Breast epithelium (tissue), 3 donors: ENCODE data around the gene LRRK1.

Experiments used
- POLR2A ChIP-seq: fragments of 450-650 bp; IDR thresholded peaks from one replicate; pipeline ENCODE4 v1.6.1; 2016; ENCODE audit warnings: antibody characterized with exemption, mild to moderate bottlenecking, moderate library complexity
- POLR2AphosphoS5 ChIP-seq, 3 donors: sonication (generic); formaldehyde crosslinking; IDR thresholded peaks; one replicate each; pipeline ENCODE4 v1.6.1; 2017; ENCODE audit warnings: antibody characterized with exemption in 3 of 3
- TF ChIP-seq, protein P1 (sequence below), 3 donors: fragments of 450-650 bp; IDR thresholded peaks; one replicate each; pipeline ENCODE4 v1.5.1; 2016 to 2017; ENCODE audit warnings: antibody characterized with exemption in 3 of 3, mild to moderate bottlenecking in 3 of 3, moderate library complexity in 3 of 3

DNA sequence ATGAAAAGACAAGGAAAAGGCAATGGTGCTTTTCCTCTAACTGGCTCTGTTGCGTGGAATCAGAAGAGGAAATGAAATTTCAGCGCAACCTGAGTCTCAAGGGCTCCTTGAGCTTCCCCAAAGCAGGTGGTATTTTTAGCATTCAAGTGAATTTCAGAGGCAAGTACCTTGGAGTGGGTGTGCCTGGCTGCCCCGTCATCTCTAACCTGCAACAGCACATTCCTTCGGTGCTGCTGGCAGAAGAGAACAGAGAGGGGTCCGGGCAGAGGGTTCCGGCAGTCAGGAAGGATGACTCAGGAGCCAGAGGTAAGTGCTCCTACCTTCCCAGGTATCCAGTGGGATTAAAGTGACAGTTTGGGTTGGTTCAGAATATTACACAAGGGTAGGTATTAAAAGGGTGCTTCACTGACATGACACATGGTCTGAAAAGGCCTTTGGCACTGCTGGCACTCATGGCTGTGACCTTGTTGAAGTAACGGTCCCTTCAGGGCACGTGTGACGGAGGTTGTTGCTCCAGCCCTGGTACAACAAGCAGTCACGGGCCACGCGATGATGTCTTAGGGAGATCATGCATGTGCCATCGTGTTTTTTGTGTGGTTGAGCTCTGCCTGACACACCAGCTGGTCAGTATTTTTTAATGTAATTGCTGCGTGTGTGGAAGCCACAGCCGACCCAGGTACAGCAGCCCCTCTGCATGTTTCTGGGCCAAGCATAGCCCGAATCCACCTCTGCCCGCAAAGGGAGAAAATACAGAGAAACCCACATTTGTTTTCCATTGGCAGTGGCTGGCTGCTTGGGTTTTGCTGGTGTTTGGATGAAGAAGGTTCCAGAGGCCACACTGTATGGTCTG lies 75.7 kb downstream of the LRRK1 start:
- TF ChIP-seq, protein P1, sequence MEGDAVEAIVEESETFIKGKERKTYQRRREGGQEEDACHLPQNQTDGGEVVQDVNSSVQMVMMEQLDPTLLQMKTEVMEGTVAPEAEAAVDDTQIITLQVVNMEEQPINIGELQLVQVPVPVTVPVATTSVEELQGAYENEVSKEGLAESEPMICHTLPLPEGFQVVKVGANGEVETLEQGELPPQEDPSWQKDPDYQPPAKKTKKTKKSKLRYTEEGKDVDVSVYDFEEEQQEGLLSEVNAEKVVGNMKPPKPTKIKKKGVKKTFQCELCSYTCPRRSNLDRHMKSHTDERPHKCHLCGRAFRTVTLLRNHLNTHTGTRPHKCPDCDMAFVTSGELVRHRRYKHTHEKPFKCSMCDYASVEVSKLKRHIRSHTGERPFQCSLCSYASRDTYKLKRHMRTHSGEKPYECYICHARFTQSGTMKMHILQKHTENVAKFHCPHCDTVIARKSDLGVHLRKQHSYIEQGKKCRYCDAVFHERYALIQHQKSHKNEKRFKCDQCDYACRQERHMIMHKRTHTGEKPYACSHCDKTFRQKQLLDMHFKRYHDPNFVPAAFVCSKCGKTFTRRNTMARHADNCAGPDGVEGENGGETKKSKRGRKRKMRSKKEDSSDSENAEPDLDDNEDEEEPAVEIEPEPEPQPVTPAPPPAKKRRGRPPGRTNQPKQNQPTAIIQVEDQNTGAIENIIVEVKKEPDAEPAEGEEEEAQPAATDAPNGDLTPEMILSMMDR (IDR thresholded peaks at IDR 0.05), result no peak
- TF ChIP-seq POLR2AphosphoS5 (IDR thresholded peaks at IDR 0.05), result no peak
- TF ChIP-seq POLR2A, result no peak
